Measurements from ENCODE around the gene PTPDC1. TPM values are rescaled to one million over a fixed set of nuclear protein-coding genes. Genes with fewer than 3 reads are reported as not detected.

Gene PTPDC1
- total RNA-seq, 1 donor from 2014 or later = 7.9 TPM

DNA sequence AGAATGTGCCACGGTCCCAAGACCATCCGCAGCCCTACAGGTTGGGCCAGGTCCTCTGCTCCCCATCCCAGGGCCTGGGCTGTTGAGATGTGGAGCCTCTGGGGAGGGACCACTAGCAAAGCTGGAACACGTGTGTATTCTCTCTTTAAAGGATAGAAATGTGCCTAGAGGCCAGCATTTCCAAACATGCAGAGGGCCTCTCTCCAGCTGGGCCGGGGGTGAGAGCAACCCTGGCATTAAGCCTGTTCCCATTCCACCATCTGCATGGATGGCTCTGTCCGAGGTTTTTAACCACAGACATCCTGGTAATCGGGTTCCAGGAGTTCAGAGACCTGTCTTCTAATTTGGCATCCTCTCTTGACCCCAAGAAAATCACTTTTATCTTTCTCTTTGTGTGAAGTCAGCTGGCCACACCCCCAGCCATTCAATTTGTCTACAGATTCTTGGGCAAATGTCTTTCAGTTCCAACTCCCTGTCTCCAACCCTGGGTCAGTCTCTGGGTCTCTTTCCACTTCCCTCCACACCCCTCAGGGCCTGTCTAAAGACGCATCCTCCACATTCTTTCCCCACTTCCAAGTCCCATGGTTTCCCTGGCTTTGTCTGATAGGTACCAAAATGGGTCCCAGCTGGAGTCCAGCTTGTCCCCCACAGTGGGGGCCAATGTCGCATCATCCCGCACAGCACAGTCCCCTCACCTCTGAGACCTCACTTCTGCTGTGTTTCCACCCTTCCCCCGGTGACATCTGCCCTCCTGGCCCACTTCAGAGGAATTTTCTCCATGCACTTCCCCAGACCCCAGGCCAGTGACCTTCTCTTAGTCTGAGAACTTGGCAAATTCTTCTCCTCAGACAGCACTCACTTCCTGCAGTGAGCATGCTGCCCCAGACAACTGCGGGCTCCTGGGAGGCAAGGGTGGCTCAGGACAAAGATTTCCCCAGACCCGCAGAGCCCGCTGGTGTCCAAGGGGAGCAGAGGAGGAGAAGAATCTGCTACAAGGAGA is 56.8 kb downstream of the PTPDC1 start:
- DNase-seq (ENCODE audit: low read depth) (no peak), FAIRE-seq (no peak)
- H3K4me3 ChIP-seq (ENCODE audit: low read depth, low read length) = no peak overlapping the region
- TF ChIP-seq, protein P1, sequence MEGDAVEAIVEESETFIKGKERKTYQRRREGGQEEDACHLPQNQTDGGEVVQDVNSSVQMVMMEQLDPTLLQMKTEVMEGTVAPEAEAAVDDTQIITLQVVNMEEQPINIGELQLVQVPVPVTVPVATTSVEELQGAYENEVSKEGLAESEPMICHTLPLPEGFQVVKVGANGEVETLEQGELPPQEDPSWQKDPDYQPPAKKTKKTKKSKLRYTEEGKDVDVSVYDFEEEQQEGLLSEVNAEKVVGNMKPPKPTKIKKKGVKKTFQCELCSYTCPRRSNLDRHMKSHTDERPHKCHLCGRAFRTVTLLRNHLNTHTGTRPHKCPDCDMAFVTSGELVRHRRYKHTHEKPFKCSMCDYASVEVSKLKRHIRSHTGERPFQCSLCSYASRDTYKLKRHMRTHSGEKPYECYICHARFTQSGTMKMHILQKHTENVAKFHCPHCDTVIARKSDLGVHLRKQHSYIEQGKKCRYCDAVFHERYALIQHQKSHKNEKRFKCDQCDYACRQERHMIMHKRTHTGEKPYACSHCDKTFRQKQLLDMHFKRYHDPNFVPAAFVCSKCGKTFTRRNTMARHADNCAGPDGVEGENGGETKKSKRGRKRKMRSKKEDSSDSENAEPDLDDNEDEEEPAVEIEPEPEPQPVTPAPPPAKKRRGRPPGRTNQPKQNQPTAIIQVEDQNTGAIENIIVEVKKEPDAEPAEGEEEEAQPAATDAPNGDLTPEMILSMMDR (IDR thresholded peaks at IDR 0.05; ENCODE audit: insufficient read depth, low read length, severe bottlenecking) = no peak
- H3K27me3 ChIP-seq (ENCODE audit: control insufficient read depth, insufficient read depth, low read length) = no peaks in the 10 kb centered on the region
- H3K36me3 ChIP-seq (ENCODE audit: control insufficient read depth, insufficient read depth, low read length) = no peaks in the 10 kb centered on the region

DNA sequence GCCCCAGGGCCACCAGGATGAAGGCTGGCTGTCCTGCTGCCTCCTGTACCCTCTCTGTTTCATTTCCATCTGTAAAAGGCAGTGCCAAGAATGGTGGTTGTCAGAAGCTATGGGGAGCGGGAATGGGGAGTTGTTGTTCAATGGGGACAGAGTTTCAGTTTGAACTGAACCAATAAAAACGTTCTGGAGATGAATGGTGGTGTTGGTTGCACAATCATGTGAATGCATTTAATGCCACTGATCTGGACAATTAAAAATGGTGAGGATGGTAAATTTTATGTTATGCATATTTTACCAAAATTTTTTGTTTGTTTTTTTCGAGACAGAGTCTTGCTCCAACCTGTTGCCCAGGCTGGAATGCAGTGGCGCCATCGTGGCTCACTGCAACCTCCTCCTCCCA is 58.1 kb downstream of the PTPDC1 start:
- TF ChIP-seq, protein P1 (IDR thresholded peaks at IDR 0.05; ENCODE audit: insufficient read depth, low read length, severe bottlenecking) = no peak
- H3K4me3 ChIP-seq (ENCODE audit: low read depth, low read length) = no peak overlapping the region
- no peaks in the 10 kb centered on the region for H3K27me3 ChIP-seq (ENCODE audit: control insufficient read depth, insufficient read depth, low read length)
- H3K36me3 ChIP-seq (ENCODE audit: control insufficient read depth, insufficient read depth, low read length) = no peaks in the 10 kb centered on the region
- DNase-seq (ENCODE audit: low read depth) (no peak), FAIRE-seq (no peak)

DNA sequence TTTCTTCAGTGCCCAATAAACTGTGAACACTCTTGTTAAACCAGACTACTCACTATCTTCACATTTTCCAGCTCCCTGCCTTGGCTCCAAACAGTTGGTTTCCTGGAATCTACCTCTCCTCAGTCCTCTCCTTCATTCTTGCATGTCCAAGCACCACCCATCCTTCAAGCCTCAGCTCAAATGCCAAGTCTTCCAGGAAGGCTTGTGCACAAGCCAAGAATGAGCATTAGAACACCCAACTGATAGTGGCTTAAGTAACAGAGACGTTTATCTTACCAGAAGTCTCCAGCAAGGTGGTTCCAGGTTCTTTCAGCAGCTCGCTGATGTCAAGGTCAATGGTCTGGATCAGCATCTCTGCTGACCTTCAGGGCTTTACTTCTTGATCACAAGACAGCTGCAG is 60.1 kb downstream of the PTPDC1 start:
- TF ChIP-seq, protein P1 (IDR thresholded peaks at IDR 0.05; ENCODE audit: insufficient read depth, low read length, severe bottlenecking) = no peak
- no peak for DNase-seq (ENCODE audit: low read depth)
- no peaks in the 10 kb centered on the region for H3K36me3 ChIP-seq (ENCODE audit: control insufficient read depth, insufficient read depth, low read length)
- FAIRE-seq = no peak
- H3K27me3 ChIP-seq (ENCODE audit: control insufficient read depth, insufficient read depth, low read length) = no peaks in the 10 kb centered on the region
- no peak overlapping the region for H3K4me3 ChIP-seq (ENCODE audit: low read depth, low read length)

DNA sequence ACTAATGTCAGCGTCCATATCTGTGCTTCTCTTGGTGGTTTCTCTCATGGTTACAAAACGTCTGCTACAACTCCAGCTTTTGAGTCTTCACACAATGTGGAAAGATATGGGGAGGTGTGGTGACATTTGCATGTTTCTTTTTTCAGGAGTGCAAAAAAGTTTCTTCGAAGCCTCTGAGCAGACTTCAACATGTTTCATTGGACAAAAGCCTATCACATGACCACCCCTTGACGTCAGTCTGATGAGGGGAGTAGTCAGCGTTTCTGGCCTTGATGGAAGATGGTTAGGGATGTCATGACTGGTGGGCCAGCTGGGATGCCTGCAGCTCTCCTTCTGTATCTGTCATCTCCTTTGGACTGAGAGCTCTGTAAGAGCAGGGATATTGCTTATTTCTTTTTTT is 61.4 kb downstream of the PTPDC1 start:
- DNase-seq (ENCODE audit: low read depth) (no peak), FAIRE-seq (peak; percentile 90)
- Histone ChIP-seq H3K4me3 (ENCODE audit: low read depth, low read length) (no peak overlapping the region), H3K27me3 (ENCODE audit: control insufficient read depth, insufficient read depth, low read length) (no peaks in the 10 kb centered on the region), H3K36me3 (ENCODE audit: control insufficient read depth, insufficient read depth, low read length) (no peaks in the 10 kb centered on the region)
- TF ChIP-seq, protein P1 (IDR thresholded peaks at IDR 0.05; ENCODE audit: insufficient read depth, low read length, severe bottlenecking) = no peak

DNA sequence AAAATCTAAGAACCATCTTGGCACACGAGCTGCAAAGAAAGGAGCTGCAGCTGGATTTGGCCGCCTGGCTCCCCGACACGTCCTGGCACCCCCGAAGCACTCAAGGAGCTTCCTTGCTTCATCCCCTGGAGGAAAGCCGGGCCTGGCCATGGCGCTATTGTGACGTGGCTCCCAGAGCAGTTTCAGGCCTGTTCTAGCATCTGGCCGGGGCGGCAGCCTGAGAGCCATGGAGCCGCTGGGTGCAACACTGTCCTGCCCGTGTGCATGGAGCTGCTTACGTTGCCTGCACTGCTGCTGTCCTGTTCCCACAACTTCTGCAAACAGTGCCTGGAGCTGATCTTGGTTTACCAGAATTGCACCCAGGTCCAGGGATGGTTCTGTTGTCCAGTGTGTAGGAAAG is 63.5 kb downstream of the PTPDC1 start:
- TF ChIP-seq, protein P1 (IDR thresholded peaks at IDR 0.05; ENCODE audit: insufficient read depth, low read length, severe bottlenecking) = no peak
- DNase-seq (ENCODE audit: low read depth) = no peak
- H3K36me3 ChIP-seq (ENCODE audit: control insufficient read depth, insufficient read depth, low read length) = no peaks in the 10 kb centered on the region
- FAIRE-seq = no peak
- H3K27me3 ChIP-seq (ENCODE audit: control insufficient read depth, insufficient read depth, low read length) = no peaks in the 10 kb centered on the region
- no peak overlapping the region for H3K4me3 ChIP-seq (ENCODE audit: low read depth, low read length)

Data from bronchial epithelial cell (primary cell).